ENCODE data around the gene C6orf141. TPM values are rescaled to one million over a fixed set of nuclear protein-coding genes. Genes with fewer than 3 reads are reported as not detected.

Gene C6orf141
- polyA plus RNA-seq, 3 donors, result not detected

GRCh38 chr6:49549691-49550491 is 577 bp upstream of the C6orf141 start:
- no peaks in the 10 kb centered on the region for H3K36me3 ChIP-seq (replicated peaks in 1 of 2; ENCODE audit: control insufficient read depth in 1 of 2, insufficient read depth in 2 of 2, low read length in 2 of 2)
- H2AFZ ChIP-seq (ENCODE audit: insufficient read depth, low read depth, low read length, poor library complexity, severe bottlenecking), result peak overlapping the region; percentile 65
- Mint-ChIP-seq H3K4me3 (peak overlapping the region; percentile 67 to 86), H3K9me3 (peaks cover 0 to 6% (median 0%) of the 10 kb centered on the region in 7 donors), H3K4me1 (peaks cover 20% of the 10 kb centered on the region), H3K36me3 (peaks cover 0 to 4% of the 10 kb centered on the region in 2 donors), H3K27me3 (ENCODE audit: low read depth in 3 of 3) (peaks cover 27 to 44% (median 32%) of the 10 kb centered on the region in 3 donors), H3K27ac (no peak overlapping the region)
- 39% methylated on average over 13 of the region's 20 CpGs for WGBS (ENCODE audit: insufficient coverage)
- peaks cover 35 to 37% of the 10 kb centered on the region in 2 donors for H3K27me3 ChIP-seq (ENCODE audit: control insufficient read depth in 2 of 2, insufficient read depth in 2 of 2, low read length in 2 of 2)
- intact Hi-C loops (cut with micrococcal nuclease), result no loop called here
- no peak for DNase-seq
- H3K27ac ChIP-seq (ENCODE audit: low read depth in 1 of 2, low read length in 2 of 2), result no peak overlapping the region
- peaks cover 0 to 14% of the 10 kb centered on the region in 2 donors for H3K9me3 ChIP-seq (replicated peaks in 1 of 2; ENCODE audit: control insufficient read depth in 1 of 2, insufficient read depth in 1 of 2, low read length in 2 of 2)
- H3K79me2 ChIP-seq (ENCODE audit: insufficient read depth, low read length), result no peaks in the 10 kb centered on the region
- peak overlapping the region in 1 of 3 experiments; percentile 63 for H3K4me3 ChIP-seq (replicated peaks in 1 of 3; ENCODE audit: low read depth in 2 of 3, low read length in 3 of 3)
- H4K20me1 ChIP-seq (ENCODE audit: insufficient read depth, low read length), result no peaks in the 10 kb centered on the region
- H3K9ac ChIP-seq (ENCODE audit: insufficient read depth, low read length, poor library complexity, severe bottlenecking), result no peak overlapping the region
- TF ChIP-seq CTCF (IDR thresholded peaks at IDR 0.05), result no peak
- peak overlapping the region; percentile 75 for H3K4me2 ChIP-seq (replicated peaks; ENCODE audit: extremely low read depth, low read length, poor library complexity, severe bottlenecking)
- peaks cover 16 to 18% of the 10 kb centered on the region in 2 donors for H3K4me1 ChIP-seq (ENCODE audit: control insufficient read depth in 1 of 2, insufficient read depth in 2 of 2, low read length in 2 of 2)

GRCh38 chr6:49551078-49551865 is 804 bp downstream of the C6orf141 start:
- H3K4me3 ChIP-seq (replicated peaks in 1 of 3; ENCODE audit: low read depth in 2 of 3, low read length in 3 of 3), result peak overlapping the region in 2 of 3 experiments; percentile 3 to 63
- H3K27me3 Mint-ChIP-seq (ENCODE audit: low read depth in 3 of 3), result peaks cover 27 to 44% (median 32%) of the 10 kb centered on the region in 3 donors
- no peak for DNase-seq
- H3K36me3 Mint-ChIP-seq, result peaks cover 0 to 4% of the 10 kb centered on the region in 2 donors
- peaks cover 0 to 14% of the 10 kb centered on the region in 2 donors for H3K9me3 ChIP-seq (replicated peaks in 1 of 2; ENCODE audit: control insufficient read depth in 1 of 2, insufficient read depth in 1 of 2, low read length in 2 of 2)
- no peaks in the 10 kb centered on the region for H4K20me1 ChIP-seq (ENCODE audit: insufficient read depth, low read length)
- H3K27me3 ChIP-seq (ENCODE audit: control insufficient read depth in 2 of 2, insufficient read depth in 2 of 2, low read length in 2 of 2), result peaks cover 35 to 37% of the 10 kb centered on the region in 2 donors
- peak overlapping the region in 1 of 7 donors; percentile 24 for H3K27ac Mint-ChIP-seq
- no peaks in the 10 kb centered on the region for H3K79me2 ChIP-seq (ENCODE audit: insufficient read depth, low read length)
- H2AFZ ChIP-seq (ENCODE audit: insufficient read depth, low read depth, low read length, poor library complexity, severe bottlenecking), result peak overlapping the region; percentile 65
- H3K4me3 Mint-ChIP-seq, result peak overlapping the region; percentile 67 to 86
- peaks cover 16 to 18% of the 10 kb centered on the region in 2 donors for H3K4me1 ChIP-seq (ENCODE audit: control insufficient read depth in 1 of 2, insufficient read depth in 2 of 2, low read length in 2 of 2)
- intact Hi-C loops (cut with micrococcal nuclease), result no loop called here
- peak overlapping the region; percentile 34 for H3K9ac ChIP-seq (ENCODE audit: insufficient read depth, low read length, poor library complexity, severe bottlenecking)
- no peaks in the 10 kb centered on the region for H3K36me3 ChIP-seq (replicated peaks in 1 of 2; ENCODE audit: control insufficient read depth in 1 of 2, insufficient read depth in 2 of 2, low read length in 2 of 2)
- H3K27ac ChIP-seq (ENCODE audit: low read depth in 1 of 2, low read length in 2 of 2), result no peak overlapping the region
- 0% methylated on average over 30 of the region's 38 CpGs for WGBS (ENCODE audit: insufficient coverage)
- H3K4me1 Mint-ChIP-seq, result peaks cover 20% of the 10 kb centered on the region
- peaks cover 0 to 6% (median 0%) of the 10 kb centered on the region in 7 donors for H3K9me3 Mint-ChIP-seq
- no peak for TF ChIP-seq CTCF (IDR thresholded peaks at IDR 0.05)
- H3K4me2 ChIP-seq (replicated peaks; ENCODE audit: extremely low read depth, low read length, poor library complexity, severe bottlenecking), result peak overlapping the region; percentile 75
